Astrocyte of the hippocampus (primary cell): ENCODE measurements around the gene TMEM231.
A peak's percentile ranks its signal among the peaks of the same experiment; 100 is the strongest.

Experiments
- DNase-seq: peaks from one replicate; pipeline ENCODE4 v3.0.0; 2011; ENCODE audit warnings: low read depth, low spot score

Gene TMEM231

DNA sequence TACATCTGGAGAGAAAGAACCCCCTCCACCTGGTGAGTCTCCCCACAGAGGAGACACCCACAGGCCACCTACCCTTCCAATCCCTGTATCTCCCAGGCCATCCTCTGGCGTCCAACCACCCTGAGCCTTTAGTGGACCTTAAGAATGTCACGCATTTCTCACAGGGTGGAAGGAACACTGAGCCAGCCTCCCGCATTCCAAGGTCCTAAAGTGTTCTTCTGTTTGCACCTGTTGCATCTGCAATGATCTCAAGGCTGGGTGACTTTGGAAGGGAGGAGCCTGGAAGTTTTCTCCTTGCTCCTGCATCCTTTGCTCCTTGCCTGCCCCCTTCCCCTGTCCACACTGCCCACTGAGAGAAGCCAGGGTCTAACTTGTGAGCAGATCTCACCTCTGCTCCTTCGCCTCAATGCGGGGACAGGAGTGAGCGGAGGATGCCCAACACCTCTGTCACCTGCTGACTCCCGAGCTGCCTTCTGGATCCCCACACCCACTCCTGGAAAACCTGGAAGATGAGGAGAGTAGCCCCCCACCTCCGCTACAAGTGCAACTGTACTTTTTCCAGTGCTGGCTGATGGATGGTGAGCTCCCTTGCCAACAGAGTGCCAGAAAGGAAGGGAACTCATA is 23.8 kb downstream of the TMEM231 start:
- no peak for DNase-seq

DNA sequence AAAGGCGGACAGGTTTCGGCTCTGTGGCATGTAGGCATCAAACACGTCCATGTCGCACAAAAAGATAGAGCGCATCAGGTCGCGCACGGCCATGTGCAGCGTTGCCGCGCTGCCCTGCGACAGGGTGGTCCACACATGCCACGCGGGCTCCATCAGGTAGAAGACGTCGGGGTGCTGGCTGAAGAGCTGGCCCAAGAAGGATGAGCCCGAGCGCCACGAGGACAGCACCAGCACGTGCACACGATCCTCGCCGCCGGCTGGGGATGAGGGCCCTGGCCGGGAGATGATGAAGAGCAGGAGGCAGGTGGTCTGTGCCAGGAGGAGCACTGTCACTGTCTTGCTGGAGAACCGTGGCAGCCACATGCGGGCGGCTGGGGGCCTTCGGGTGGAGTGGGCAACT is 26.1 kb downstream of the TMEM231 start:
- no peak for DNase-seq

DNA sequence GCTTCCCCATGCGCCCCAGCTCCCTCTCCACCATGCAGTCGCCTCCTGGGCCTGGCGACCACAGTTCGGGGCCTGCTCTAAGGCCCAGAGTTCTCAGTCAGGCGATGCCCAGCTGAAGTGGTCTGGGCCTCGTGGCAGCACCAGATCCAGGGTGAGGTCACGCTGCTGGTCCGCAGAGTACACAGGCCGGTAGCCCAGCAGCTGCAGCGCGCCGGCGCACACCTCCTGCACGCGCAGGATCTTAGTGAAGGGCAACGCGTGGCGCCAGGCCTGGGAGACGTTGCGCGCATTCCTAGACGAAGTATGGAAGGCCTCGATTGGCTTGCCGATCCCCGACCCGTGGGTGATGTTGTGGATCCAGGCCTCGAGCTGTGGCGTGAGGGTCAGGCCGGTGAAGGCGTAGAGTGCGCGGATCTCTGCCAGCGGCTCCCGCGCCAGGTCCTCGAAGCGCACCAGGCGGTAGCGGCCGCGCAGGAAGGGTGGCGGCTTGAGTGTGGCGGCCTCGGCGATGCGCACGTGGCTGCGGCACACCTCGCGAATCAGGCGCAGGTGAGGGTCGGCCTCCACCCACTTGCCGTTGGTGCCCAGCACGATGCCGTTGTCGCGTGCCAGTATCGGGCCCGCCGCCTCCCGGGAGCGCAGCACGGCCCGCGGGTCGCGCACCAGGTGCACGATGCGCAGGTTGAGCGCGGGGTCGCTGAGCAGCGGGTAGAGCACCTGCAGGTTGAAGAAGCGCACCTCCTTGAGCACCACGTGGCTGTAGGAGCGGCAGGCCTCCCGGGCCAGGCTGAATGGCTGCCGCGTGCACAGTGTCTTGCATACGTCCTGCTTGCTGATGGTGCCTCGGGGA is 26.8 kb downstream of the TMEM231 start:
- no peak for DNase-seq

DNA sequence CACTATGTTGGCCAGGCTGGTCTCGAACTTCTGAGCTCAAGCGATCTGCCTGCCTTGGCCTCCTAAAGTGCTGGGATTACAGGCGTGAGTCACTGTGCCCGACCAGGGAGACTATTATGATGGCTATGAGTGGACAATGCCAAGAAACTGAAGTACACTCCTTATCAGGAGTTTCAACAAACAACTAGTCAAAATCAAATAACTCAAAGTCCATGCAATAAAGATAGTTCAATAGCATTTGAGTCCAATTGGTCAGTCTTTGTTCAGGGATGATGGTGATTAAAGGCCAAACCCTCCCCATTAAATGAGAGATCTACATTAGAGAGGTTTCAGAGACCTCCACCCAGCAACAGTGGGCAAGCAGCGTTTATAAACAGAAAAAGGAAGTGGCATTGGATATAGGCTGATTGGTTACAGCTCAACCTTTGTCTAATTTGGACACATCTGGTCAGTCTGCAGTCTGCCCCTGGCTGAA is 28.2 kb downstream of the TMEM231 start:
- DNase-seq, result no peak

DNA sequence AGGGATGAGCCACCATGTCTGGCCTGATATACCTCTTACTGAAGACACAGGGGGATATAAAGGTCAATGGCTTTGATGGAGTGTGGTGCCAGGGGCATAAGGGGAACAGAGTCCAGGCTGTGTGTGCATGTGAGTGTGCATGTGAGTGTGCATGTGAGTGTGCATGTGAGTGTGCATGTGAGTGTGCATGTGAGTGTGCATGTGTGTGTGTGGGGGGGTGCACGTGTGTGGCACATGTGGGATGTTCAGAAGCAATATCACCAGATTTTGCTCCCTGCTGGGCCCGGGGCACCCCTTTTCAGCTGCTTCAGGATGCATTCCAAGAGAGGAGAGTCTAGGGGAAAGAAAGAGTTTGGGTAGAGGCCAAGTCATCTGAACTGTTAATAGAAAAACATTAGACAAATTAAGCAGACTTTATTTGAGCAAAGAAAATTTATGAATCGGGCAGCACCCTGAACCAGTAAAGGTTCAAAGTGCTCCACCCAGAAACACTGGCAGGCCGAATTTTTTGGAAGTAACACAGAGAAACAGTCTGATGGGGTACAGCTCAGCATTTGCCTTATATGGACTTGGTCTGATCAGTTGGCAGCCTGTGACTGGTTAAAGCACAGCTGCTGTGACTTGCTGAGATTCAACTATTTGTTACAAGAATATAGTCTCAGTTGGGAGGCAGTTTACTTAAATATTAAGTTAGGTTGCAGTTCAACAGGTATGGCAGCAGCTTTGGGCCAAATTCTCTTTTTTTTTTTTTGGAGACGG is 29.8 kb downstream of the TMEM231 start:
- no peak for DNase-seq

DNA sequence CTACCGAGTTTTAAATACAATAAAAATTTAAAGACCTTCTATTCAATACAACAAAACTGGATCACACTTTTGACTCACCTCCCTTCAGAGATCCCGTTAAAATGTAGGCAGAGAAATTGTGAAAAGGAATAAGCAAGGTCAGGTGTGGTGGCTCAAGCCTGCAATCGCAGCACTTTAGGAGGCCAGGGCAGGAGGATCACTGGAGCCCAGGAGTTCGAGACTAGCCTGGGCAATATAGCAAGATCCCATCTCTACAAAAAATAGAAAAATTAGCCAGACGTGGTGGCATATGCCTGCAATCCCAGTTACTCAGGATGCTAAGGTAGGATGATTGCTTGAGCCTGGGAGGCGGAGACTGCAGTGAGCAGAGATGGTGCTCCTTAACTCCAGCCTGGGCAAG is 36.9 kb downstream of the TMEM231 start:
- DNase-seq, result no peak

DNA sequence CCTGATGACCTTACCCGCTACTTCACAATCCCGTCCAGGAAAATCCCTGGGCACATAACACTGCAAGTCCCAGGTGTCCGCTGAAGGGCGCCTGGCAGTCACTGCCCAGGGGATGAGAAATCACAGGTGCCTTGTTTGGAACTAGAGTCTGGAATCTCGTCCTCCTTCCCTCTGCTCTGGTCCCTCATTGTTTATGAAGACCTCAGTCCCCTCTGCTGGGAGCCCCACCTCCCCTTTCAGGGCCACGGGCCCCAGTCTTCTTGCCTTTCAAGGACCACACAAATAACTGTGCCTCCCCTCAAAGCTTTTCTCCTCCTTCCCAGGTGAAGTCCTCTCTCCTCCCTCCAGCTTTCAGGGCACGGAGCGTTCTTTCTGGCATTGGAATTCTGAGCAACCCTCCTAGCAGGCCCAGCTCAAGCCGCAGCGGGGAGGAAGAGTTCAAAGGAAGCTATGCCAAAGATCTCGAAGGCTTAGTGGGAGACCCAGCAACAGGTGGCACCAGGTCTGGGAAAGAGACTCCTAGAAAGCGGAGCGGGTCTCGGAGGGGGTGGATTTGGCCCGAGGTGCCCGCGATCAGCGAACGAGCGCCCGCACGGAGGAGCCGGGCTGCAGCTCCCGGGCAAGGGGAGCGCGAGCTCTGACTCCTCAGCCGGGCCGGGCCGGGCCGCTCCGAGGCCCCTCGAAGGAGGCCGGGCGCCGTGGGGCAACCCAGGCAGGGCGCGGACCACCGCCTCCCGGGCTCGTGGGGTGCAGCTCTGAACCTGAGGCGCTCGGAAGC is 39.7 kb downstream of the TMEM231 start:
- DNase-seq, result peak; percentile 56

DNA sequence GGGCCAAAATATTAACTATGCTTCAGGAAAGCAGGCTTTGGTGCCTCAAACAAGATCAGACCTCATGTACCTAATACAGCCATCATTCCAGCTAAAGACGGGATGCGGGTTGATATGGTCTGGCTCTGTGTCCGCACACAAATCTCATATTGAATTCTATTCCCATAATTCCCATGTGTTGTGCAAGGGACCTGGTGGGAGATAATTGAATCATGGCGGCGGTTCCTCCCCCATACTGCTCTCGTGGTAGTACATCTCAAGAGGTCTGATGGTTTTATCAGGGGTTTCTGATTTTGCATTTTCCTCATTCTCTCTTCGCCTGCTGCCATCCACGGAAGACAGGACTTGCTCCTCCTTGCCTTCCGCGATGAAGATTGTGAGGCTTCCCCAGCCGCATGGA is 41.8 kb downstream of the TMEM231 start:
- DNase-seq, result no peak

DNA sequence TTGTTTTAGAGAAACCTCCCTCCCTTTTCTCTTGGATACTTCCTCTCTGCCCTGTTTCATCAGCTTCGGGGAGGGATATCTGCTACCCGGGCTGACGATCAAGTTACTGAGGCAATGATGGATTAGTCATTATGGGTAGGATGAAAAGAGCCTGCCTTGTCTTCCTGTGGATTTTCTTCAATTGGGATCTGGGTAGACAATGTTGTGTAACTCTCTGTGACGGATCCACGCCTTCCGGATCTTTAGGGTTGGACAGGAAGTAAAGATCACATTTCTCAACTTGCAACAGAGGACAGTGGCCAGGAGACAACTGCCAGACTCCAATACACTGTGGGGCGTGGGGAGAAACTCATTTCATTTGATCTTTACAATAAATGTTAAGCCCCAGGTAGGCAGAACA is 49.5 kb downstream of the TMEM231 start:
- DNase-seq, result no peak

DNA sequence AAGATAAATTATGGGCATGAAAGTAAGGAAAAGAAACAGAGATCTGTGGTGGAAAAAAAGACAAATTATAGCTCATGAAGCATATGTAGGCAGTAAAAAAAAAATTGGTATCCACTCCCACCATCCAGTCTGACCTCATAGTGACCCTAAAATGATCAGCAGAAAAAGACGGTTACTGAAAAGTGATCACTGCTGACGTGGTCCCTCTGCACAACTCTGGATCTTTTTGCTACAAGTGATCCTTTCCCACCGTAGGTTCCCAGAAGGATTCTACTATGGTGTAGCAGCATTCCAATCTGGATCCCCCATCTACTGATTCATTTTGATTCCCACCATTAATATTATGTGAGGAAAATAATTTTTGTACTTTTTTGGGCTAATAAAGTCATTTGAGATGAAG is 49.9 kb downstream of the TMEM231 start:
- DNase-seq, result no peak

DNA sequence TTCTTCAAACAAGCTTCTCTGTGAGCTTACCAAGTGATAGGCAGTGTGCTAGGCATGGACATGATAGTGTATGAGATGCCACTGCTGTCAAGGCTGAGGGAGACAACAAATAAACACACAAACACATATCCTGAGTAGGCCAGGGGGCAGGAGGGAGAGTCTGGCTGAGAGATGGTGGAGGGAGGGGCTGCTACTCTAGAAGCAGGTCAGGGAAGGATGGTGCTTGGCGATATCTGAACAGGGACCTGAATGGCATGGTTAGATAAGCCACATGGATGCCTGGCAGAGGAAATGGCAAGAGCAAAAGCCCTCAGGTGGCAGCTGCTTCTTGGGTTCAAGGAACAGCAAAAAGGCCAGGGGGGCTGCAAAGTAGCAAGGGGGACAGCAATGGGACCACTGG is 52.3 kb downstream of the TMEM231 start:
- DNase-seq, result no peak

DNA sequence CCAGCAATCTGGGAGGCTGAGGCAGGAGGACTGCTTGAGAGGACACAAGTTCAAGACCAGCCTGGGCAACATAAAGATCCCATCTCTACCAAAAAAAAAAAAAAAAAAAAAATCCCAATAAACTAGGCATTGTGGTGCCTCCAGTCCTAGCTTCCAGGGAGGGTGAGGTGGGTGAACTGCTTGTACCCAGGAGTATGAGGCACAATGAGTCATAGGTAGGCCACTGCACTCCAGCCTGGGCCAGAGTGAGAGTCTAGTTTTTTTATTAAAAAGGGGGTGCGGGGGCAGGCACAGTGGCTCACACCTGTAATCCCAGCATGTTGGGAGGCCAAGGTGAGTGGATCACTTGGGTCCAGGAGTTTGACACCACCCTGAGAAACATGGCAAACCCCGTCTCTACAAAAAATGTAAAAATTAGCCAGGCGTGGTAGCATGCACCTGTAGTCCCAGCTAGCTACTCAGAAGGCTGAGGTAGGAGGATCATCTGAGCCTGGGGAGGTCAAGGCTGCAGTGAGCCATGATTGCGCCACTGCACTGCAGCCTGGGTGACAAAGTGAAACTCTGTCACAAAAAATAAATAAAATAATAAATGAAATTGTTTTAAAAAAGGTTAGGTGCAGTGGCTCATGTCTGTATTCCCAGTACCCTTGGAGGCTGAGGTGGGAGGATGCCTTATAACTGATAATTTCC is 53.0 kb downstream of the TMEM231 start:
- no peak for DNase-seq

DNA sequence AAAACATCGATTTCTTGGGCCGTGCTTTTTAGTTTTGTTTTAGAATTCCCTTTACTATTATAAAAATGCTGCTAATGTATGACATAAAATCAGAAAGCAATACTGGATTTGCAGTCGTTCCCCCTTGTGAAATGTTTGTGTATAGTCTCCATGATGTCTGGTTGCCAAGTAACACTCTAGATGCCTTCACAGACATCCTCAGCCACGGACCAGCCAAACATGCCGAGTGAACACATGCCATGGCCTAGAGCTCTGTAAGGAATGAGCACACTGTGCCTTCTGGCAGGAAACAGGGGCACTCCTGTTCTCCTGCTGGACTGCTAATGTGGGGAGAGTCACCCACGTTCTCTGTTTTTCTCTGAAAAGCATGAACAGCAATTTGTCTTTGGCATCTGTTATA is 54.2 kb downstream of the TMEM231 start:
- DNase-seq, result peak; percentile 67

DNA sequence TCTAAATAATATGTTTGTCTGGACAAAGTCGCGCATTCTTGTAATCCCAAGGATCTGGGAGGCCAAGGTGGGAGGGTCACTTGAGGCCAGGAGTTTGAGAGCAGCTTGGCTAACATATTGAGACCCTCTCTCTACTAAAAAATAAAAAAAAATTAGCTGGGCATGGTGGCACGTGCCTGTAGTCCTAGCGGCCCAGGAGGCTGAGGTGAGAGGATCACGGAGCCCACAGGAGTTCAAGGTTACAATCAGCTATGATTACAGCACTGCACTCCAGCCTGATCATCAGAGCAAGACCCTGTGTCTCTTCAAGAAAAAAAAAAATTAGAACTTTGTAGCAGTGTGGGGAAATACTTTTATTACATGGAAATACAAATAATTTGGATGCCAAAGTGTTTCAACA is 54.7 kb downstream of the TMEM231 start:
- DNase-seq, result no peak

DNA sequence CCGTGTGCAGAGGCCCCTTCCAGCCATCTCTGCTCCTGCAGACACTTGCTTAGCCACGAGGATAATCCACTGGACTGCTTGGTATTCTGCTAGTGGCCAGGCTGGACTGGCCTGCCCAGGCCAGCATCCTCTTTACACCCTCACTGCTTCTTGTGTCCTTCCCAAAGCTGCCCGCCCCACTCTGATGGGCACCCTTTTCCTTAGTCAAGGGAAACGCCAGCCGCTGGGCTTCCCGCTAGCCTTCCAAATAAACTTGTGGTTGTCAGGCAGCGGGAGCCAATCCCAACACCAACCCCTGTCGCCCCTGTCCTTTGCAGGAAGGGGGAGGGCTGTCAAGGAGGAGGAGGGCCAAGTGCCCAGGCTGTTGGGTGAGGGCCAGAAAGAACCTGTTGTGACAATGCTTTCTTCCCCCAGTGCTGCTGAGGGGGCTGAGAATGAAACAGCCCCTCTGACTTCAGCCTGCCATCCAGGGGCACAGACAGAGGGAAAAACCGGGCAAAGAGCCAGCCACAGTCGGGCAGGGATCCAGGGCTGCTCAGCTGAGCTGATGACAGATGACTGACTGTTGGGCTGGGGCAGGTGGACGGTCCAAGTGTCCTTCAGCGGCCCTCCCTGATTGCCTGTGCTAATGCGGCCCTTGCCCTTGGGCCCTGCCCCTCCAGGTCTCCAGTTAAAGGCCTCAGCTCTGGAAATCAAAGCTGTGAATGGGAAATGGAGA is 57.3 kb downstream of the TMEM231 start:
- DNase-seq, result peak; percentile 60

DNA sequence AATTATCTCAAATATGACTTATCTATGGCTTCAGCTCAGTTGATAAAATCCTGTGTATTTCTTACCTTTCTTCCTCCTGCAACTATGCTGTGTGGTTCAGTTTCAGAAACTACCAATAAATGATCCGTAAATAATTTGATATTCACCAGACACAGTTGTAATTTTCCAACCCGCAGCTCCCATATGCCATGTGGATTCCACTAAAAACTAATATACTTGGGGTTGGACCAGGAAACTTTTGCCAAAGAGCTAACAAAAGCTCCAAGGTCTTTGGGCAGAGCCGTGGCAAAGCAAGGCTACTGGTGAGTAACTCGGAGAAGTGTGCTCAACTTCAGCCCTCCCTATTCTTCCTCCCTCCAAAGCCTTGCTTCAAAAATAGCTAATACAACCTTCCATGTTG is 58.5 kb downstream of the TMEM231 start:
- no peak for DNase-seq

DNA sequence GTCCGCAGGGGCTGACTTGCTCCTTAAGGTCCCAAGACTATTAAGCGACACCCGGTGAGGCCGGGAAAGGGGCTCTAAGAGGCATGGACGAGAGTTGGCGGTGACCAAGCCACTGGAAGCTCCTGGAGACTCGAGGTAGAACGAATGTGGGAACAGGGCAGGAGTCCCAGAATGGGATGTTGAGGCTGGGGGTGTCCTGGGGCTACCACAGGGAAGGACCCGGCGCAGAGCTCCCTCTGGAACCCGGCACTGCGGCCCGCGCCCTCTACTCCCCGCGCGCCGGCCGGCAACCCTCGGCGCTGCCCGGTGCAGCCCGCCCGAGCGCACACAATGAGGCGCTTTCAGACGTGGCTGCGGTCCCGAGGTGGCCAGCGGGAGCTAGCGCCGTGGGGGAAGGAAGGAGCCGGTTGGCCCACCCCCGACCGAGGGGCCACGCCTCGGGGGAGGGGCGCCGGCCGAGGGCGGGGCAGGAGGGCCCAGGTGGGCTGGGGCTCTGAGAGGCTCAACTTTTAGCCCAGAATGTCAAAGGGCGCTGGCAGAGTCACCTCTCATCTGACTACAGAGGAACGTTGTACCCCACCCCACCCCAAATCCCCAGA is 60.9 kb downstream of the TMEM231 start, which contains the start of gene CHST6:
TSS of gene CHST6 (minus strand) at position 366 of the 599 bp plus-strand sequence. CDS start 15,613 bp downstream, outside the sequence.
- peak; percentile 65 for DNase-seq

DNA sequence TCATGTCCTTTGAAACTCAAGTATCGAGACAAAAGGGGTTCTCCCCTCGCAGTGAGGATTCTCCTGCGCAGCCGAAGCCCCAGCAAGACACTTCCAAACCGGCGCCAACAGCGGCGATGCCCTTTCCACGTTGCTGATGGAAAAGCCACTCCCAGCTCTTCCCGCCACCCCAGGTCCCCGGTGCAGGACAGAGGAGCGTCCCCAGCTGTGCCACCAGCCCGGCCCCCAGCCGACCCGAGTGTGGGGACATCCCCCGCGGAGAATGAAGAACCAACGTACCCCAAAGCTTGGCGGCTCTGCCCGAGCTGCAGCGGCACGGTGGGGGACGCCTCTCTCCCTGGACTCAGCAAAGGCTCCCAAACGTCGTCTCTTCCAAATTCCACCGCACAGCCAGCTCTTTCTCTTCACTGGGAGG is 61.4 kb downstream of the TMEM231 start:
- DNase-seq, result no peak

DNA sequence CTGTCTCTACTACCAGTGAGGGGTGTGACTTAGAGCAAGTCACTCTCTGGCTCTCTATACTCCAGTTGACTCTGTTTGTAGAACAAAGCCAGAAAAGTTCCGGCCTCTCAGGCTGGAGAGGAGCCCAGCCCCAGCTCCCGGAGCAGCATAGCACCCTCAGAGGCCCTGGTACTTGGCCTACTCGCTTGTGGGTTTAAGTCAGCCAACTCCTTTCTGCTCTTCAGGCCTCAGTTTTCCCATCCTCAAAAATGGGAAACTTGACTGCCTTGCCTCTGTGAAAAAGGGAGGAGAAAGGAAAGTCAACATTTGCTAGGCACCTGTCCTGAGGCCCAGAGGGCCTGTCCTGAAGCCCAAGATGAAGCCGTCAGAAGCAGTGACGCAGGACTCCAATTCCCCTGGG is 61.9 kb downstream of the TMEM231 start:
- DNase-seq, result no peak

DNA sequence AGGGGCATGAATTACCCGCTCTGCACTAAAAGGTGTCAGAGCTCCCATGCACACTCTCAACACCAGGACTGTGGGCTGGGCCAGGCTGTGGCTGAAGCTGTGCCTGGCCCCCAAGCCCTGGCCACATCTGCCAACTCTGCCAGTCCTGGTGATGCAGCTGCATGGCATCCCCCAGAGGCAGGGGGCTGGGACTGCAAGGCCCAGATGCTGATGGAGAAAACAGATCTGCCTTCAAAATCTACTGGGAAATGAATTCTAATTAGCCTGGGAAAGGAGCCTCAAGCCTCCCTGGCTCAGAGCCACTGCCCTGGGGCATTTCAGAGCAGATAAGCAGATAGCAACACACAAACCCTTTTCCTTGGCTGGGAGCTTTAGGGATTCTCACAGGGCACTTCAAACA is 64.2 kb downstream of the TMEM231 start:
- DNase-seq, result peak; percentile 73
